ENCODE measurements around the gene SERPINB5.

Gene SERPINB5

DNA sequence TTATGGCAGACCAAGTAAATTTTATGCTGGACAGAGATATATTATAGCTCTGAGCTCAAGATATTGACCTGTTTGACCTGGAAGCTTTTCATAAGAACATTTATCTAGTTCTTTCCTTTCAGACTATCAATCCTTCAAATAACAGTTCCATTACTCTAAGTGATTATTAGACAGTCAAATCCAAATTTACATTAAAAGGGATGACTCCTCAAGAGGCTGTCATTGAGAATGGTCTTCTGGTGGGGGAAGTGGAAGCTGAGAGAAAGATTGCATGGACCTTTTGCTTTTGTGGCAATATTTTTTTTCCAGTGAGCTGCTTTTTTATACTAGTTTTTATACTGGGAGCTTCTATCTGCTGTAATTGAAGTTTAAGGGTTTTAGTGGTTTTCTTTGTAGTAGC lies 50.5 kb downstream of the SERPINB5 start:
- no peak overlapping the region for H2AFZ ChIP-seq (ENCODE audit: low read length)

DNA sequence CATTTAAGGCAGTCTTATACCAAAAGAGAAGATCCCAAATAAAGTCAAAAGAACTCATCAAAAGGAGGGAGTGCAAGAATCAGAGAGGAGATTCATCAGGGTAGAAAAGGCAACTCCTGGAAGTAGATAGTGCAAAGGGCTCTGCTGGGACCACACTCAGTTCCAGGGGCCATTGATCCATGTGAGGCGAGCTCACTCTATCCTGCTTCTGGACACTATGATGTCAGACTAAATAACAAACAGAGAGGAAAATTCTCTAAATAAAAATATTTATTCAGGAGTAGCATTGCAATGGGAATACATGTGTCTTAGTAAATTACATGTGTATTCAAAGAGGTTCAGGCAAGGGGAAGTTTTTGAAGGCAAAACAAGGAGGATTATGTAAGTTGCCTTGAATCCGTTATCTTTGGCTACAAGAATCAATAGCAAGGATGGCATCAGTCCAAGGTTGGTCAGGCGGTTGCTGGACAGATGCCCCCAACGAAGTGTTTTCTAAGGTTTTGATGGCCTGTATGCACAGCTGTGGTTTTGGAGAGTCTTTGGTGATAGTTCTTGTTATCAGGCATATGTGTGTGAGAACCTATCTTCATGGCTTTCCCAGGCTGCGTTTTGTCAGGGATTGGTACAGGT lies 52.2 kb downstream of the SERPINB5 start:
- Histone ChIP-seq H4K20me1 (ENCODE audit: insufficient read depth, low read length) (no peaks in the 10 kb centered on the region), H3K9me3 (replicated peaks; ENCODE audit: insufficient read depth, low read length) (no peaks in the 10 kb centered on the region), H3K27ac (ENCODE audit: low read length) (no peak overlapping the region), H3K4me1 (ENCODE audit: low read length) (peaks cover 4% of the 10 kb centered on the region; the same call in 1 of the 2 replicates), H3K36me3 (replicated peaks; ENCODE audit: insufficient read depth, low read length) (no peaks in the 10 kb centered on the region), H3K4me3 (ENCODE audit: low read length) (no peak overlapping the region), H2AFZ (ENCODE audit: low read length) (no peak overlapping the region), H3K9me2 (replicated peaks; ENCODE audit: insufficient read depth, low read length) (no peaks in the 10 kb centered on the region), H3F3A (ENCODE audit: insufficient read depth, low read length) (no peaks in the 10 kb centered on the region), H3K79me2 (ENCODE audit: low read length) (no peaks in the 10 kb centered on the region), H3K4me2 (ENCODE audit: low read depth, low read length) (no peak overlapping the region), H3K9ac (ENCODE audit: low read length) (no peak overlapping the region), H3K27me3 (replicated peaks; ENCODE audit: insufficient read depth, low read length) (no peaks in the 10 kb centered on the region)
- TF ChIP-seq EZH2 (optimal IDR thresholded peaks at IDR 0.05; ENCODE audit: low read depth, low read length) (no peak), CTCF (IDR thresholded peaks at IDR 0.05; ENCODE audit: low read length) (no peak), EZH2phosphoT487 (IDR thresholded peaks at IDR 0.05; ENCODE audit: low read length) (no peak)
- DNase-seq, result no peak

More for the DNA sequence above, 50.5 kb downstream of the SERPINB5 start:
- Histone ChIP-seq H3K27ac (ENCODE audit: low read length) (no peak overlapping the region), H3K9me2 (replicated peaks; ENCODE audit: insufficient read depth, low read length) (no peaks in the 10 kb centered on the region), H3K9me3 (replicated peaks; ENCODE audit: insufficient read depth, low read length) (no peaks in the 10 kb centered on the region), H3K27me3 (replicated peaks; ENCODE audit: insufficient read depth, low read length) (no peaks in the 10 kb centered on the region), H3K9ac (ENCODE audit: low read length) (no peak overlapping the region), H3K36me3 (replicated peaks; ENCODE audit: insufficient read depth, low read length) (no peaks in the 10 kb centered on the region), H3K4me3 (ENCODE audit: low read length) (no peak overlapping the region), H3F3A (ENCODE audit: insufficient read depth, low read length) (no peaks in the 10 kb centered on the region), H3K79me2 (ENCODE audit: low read length) (no peaks in the 10 kb centered on the region), H3K4me2 (ENCODE audit: low read depth, low read length) (no peak overlapping the region), H4K20me1 (ENCODE audit: insufficient read depth, low read length) (no peaks in the 10 kb centered on the region), H3K4me1 (ENCODE audit: low read length) (no peaks in the 10 kb centered on the region)
- no peak for TF ChIP-seq CTCF (IDR thresholded peaks at IDR 0.05; ENCODE audit: low read length)
- TF ChIP-seq EZH2 (optimal IDR thresholded peaks at IDR 0.05; ENCODE audit: low read depth, low read length), result no peak
- TF ChIP-seq EZH2phosphoT487 (IDR thresholded peaks at IDR 0.05; ENCODE audit: low read length), result no peak
- DNase-seq, result no peak

DNA sequence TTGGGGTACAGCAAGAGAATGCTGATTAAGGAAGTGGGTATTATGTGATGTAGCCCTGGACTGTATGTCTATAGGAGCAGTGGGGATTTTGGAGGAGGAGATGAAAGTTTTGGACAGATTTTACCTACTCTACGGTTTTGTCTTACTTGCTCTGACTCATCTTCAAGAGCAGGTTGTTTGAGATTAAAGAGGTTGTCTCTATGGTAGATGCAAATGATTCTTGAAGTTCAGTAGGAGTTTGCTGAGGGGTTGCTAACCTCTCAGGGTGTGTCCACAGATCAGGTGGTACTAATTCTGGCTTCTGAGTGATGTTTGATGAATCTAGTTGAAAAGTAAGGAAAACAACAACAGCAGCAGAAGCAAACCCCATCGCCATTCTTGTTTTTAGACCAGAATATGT lies 55.7 kb downstream of the SERPINB5 start:
- no peaks in the 10 kb centered on the region for H3K79me2 ChIP-seq (ENCODE audit: low read length)
- H4K20me1 ChIP-seq (ENCODE audit: insufficient read depth, low read length), result no peaks in the 10 kb centered on the region
- no peak overlapping the region for H3K4me2 ChIP-seq (ENCODE audit: low read depth, low read length)
- no peak for DNase-seq
- H3K9me3 ChIP-seq (replicated peaks; ENCODE audit: insufficient read depth, low read length), result no peaks in the 10 kb centered on the region
- H3F3A ChIP-seq (ENCODE audit: insufficient read depth, low read length), result no peaks in the 10 kb centered on the region
- TF ChIP-seq EZH2phosphoT487 (IDR thresholded peaks at IDR 0.05; ENCODE audit: low read length) (no peak), CTCF (IDR thresholded peaks at IDR 0.05; ENCODE audit: low read length) (no peak), EZH2 (optimal IDR thresholded peaks at IDR 0.05; ENCODE audit: low read depth, low read length) (no peak)
- no peaks in the 10 kb centered on the region for H3K27me3 ChIP-seq (replicated peaks; ENCODE audit: insufficient read depth, low read length)
- H3K4me3 ChIP-seq (ENCODE audit: low read length), result no peak overlapping the region
- H3K9ac ChIP-seq (ENCODE audit: low read length), result no peak overlapping the region
- no peak overlapping the region for H3K27ac ChIP-seq (ENCODE audit: low read length)
- H3K9me2 ChIP-seq (replicated peaks; ENCODE audit: insufficient read depth, low read length), result no peaks in the 10 kb centered on the region
- H3K36me3 ChIP-seq (replicated peaks; ENCODE audit: insufficient read depth, low read length), result no peaks in the 10 kb centered on the region
- peaks cover 12% of the 10 kb centered on the region for H3K4me1 ChIP-seq (ENCODE audit: low read length)
- H2AFZ ChIP-seq (ENCODE audit: low read length), result no peak overlapping the region

Measured in MM.1S (cell line).